HG03354 (cell line): ENCODE results near the gene SYT7.

Experiments used
- ATAC-seq: cut with Tn5 transposase; IDR thresholded peaks from one replicate; pipeline ENCODE4 v1.9.1; 2021; ENCODE audit warnings: mild to moderate bottlenecking; ENCODE audit not compliant: unreplicated experiment, poor library complexity, severe bottlenecking

The SYT7 gene

GRCh38 chr11:61507962-61508861 lies 72.7 kb downstream of the SYT7 start, which contains the start of gene LRRC10B:
Gene LRRC10B, plus strand, starts transcription at chr11:61508749. Its CDS starts 250 bp downstream, at chr11:61508999.
- ATAC-seq, result no peak

GRCh38 chr11:61507012-61507768 lies 73.7 kb downstream of the SYT7 start:
- no peak for ATAC-seq

GRCh38 chr11:61505640-61506155 lies 75.2 kb downstream of the SYT7 start:
- ATAC-seq, result no peak

DNA sequence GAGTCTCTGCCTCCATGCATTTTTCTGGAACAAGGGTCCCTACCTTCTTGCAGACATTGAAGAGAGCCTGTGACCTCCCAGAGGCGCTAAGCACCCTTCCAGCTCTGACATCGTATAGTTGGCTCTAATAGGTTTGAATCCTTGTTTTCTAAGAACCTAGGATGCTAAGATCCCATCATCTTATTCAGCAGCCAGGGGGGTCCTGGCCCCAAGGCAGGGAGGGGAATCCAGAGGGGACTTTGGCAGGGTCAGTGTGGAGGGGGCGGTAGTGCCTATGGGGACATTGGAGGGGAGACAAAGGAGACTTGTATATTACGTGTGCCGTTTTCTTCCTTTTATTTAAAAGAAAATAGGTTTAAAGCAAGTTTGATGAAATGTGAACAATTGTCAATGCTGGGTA lies 75.8 kb downstream of the SYT7 start:
- ATAC-seq, result no peak

DNA sequence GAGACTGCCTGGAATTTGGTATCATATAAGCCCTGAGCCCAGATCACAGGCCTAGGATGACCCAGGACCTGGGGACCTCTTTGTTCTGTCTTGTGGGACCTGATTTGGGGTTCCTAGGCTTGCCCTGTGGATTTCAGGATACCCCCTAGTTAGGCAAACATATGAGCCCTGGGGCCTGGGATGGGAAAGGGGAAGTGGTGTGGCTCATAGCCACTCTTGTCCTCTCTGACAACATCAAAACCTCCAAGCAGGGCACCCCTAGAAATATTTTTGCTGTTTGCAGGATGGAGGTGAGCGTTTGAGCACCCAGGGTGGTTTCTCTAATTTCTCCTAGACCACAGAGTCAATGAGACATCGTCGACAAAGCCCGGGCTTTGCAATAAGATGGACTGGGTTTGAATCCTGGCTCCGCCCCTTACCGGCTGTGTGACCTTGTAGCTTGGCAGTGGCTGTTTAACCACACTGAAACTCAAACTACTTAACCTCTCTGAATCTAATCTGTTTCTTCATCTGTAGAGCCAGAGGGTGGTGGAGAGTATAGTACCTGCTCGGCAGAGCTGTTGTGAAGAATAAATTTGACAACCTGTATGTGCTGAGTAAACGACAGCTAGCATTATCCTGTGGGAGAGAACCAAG lies 77.6 kb downstream of the SYT7 start:
- no peak for ATAC-seq

GRCh38 chr11:61502522-61502921 lies 78.4 kb downstream of the SYT7 start:
- no peak for ATAC-seq

DNA sequence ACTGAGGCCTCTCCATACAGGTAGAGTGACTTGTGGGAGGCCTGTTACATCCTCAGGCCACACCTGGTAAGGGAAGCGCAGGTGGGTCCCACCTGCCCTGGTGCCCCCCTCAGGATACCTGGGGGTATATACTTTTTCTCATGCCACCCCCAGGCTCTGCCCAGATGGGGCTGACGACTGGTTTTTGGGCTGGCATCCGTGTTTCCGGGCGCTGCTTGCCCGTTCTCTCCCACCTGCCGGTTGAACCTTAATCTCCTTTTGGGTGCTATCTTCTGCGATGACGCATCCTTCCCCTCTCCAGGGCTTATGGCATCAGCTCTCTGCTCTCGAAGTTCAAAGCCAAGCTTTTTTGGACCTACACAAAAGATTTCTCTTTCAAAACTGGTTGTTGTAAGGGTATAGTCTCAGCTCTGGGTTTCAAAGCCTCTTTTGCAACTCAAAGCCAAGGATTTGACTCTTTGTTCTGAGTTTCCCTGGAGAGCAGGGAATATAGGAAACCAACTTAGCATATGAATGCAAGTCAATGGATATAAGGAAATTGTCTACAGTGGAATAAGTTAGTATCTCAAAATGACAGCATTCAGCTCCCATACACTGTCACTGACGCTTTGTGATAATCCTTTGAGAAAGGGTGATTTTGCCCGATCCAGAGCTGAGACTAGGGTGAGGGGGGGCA lies 80.9 kb downstream of the SYT7 start:
- ATAC-seq, result no peak

DNA sequence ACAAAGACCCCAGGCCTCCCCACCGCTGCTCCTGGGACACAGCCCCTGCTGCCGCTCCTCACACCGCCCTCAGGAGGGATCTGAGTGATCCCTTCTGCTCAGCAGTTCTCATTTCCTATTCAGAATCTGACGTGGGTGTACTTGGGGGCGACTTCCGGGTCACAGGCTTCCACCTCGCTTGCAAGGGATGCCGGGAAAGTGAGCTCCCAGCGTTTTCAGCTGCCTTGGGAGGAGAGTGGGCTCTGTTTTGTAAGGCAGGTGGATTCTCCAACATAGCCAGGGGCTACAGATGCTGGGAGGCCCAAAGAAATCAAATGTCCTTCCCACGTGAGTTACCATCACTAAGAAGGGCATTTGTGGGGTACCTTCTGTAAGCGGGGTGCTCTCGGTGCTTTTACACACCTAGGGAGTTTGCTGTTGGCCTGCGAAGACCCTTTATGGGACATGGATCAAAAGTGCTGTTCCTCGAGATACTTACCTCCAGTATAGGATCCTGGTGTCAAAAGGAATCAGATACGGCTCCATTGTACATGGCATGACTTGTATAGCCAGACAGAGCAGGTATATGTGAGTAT lies 82.0 kb downstream of the SYT7 start:
- no peak for ATAC-seq

DNA sequence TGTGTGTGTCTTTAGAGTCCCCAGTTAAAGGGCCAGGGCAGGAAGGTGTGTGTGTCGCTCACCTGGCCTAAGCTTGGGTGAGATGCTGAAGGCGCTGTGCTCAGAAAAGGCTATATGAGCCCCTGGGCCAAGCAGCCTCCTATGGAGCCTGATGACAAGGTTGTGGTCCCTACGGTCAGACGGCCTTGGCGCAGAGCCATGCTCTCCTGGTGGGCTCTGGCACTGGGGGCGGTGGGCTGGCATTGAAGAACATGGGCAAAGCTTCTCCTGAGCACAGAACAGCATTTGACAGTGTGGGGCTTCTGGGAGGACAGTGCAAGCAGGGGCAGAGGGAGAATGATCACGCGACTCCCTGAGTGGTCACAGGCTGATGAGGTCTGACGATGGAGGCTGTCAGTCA lies 83.0 kb downstream of the SYT7 start:
- ATAC-seq, result no peak

- ATAC-seq, result no peak
Observed at GRCh38 chr11:61497473-61497872, 83.4 kb downstream of the SYT7 start.

DNA sequence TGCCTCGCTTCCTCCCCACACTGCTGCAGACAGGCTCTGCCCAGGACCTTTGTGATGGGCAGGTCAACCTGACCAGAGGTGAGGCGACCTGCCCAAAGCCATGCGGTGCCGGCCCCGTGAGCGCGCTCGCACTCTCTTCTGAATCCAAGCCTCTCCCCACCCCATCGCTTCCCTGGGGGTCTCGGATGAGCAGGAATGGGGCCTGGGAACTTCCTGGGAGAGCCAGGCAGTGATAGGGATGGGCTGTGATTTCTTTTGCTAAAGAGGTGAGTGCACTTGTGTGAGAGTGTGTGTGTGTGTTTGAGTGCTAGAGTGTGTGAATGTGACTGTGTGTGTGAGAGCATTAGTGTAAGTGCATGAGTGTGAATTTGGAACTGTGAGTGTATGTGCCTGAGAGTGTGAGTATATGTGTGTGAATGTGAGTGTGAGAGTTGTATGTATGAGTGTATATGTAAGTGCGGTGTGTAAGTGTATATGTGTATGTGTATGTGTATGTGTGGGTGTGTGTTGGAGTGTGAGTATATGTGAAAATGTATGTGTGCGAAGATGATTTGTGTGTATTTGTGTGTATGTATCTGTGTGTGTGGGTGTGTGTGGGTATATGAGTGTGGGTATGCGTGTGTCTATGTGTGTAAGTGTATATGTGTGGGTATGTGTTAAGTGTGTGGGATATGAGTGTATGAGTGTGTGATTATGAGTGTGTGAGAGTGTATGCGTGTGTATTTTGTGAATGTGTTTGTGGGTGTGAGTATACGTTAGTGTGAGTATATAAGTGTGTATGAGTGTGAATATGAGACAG lies 84.1 kb downstream of the SYT7 start:
- no peak for ATAC-seq

- ATAC-seq, result no peak
Observed at GRCh38 chr11:61495801-61496601, 84.9 kb downstream of the SYT7 start.

GRCh38 chr11:61494381-61494961 lies 86.4 kb downstream of the SYT7 start:
- ATAC-seq, result no peak

GRCh38 chr11:61491736-61492395 lies 89.0 kb downstream of the SYT7 start:
- no peak for ATAC-seq

DNA sequence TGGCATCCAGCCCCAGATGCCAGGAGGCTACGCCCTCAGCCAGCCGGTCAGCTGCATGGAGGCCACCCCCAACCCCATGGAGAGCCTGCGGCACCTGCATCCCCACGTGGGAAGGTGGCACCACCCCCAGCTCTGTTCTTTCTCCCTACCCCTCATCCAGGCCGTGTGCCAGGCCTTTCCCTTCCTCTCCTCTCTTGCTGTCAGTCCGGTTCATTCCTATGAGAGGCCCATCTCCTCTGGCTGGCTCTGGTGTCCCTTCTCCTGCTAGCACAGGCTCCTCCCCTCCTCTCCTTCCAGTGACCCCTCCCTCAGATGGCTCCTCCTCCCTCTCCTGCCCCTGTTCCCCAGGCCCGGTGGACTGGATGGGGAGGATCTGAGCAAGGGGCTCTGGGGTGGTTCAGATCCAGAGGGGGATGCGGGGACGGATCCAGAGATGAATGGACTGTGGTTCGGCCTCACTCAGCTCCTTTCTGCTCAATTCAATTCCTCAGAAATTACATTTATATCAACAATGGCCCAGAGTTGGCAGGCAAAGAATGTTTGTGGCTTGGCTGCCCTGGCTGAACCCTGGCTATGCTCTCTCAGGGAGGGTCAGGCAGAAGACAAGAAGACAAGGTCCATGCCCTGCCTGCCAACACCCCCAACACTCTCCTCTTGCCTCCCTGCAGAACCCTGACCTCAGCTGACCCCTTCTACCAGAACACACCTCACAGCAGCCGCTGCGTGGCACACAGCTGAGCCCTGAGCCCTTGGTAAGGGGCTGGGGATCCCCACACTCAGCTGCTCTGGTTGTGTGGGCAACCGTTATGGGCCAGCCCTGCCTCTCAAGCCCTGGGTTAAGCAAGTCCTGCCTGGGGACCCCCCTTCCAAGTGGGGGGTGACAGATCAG lies 90.8 kb downstream of the SYT7 start:
- no peak for ATAC-seq

GRCh38 chr11:61488651-61489291 lies 92.1 kb downstream of the SYT7 start:
- no peak for ATAC-seq
